HG03045 (cell line): Measurements from ENCODE around the gene KLHDC8B.

Source experiments
- ATAC-seq: cut with Tn5 transposase; IDR thresholded peaks from one replicate; pipeline ENCODE4 v1.9.1; 2021; ENCODE audit warnings: mild to moderate bottlenecking, moderate library complexity; ENCODE audit not compliant: unreplicated experiment

KLHDC8B gene

DNA sequence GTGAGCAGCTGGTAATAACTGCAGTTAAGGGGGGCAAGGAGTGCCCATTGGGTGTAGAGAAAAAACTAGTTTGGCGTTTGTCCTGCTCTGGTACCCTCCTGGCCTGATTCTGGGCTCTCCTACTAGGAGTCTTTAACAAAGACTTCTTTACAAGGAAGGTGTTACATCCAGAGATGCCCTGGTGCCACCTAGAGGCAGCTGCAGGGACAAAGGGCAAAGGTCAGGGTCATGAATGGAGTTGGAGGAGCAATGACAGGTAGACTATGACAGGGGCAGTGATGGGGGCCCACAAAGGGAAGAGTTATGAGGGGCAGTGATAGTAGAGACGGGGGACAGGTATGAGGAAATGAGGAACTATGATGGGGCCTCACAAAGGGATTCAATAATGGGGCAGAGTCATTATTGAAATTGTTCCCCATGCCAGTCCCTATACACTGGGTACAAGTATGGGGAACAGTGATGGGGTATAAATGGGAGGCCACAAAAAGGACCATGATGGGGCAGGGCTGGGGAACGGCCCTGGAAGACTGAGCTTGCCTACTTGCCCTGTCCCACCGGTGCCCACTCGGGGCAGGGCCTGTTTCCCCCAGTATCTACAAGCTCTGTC, 13.2 kb upstream of the KLHDC8B start:
- ATAC-seq, result no peak

DNA sequence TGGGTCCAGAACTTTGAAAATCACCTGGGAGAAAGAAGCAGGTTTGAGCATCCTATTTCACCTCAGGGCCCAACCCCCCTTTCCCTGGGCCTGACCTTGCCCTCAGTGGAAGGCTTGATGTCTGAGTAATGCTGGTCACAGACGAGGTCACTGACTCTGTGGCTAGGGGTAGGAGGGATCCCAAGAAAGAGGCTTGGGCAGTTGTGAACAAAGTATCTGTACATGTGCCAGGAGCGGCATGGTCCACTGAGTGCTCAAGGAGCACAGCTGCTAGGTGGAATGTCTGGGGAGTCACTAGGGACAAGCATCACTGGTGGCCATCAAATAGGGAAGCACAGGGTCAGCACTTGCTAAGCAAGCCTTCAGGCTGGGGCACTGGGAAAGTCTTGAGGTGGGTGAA, 12.6 kb upstream of the KLHDC8B start:
- ATAC-seq, result no peak

DNA sequence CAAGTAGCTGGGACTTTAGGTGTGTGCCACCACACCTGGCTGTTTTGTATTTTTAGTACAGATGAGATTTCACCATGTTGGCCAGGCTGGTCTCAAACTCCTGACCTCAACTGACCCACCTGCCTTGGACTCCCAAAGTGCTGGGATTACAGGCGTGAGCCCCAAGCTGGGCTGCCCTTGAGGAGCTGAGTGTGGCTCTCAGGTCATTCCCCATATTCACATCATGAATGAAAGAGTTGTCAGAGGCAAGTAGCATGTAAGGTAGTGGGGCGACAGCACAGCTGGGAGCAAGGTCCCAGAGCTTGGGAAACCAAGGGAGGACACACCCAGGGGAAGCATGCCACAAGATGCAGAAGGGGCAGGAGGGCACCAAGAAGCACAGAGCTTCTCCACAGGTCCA, 10.2 kb upstream of the KLHDC8B start:
- no peak for ATAC-seq

GRCh38 chr3:49161808-49162530, 9.4 kb upstream of the KLHDC8B start:
- ATAC-seq, result no peak

GRCh38 chr3:49162751-49163419, 8.5 kb upstream of the KLHDC8B start:
- ATAC-seq, result no peak

DNA sequence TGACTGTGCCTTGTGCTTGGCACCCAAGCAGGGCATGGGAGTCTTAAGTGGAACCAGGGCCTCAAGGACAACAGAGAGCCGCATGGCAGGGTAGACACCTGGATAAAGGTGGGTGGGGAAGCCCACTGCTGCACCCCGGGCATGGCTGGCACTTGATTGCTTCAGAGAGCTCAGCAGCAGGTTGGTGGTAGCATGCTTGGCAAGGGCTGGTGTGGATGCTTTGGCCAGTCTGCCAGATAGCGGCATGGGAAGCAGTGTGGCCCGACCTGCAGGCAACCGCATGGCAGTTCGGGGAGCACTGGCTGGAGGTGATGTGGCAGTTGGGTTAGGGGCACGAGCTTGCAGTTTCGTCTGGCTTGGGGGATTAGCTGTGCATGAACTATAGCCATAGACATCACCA, 7.8 kb upstream of the KLHDC8B start:
- no peak for ATAC-seq

DNA sequence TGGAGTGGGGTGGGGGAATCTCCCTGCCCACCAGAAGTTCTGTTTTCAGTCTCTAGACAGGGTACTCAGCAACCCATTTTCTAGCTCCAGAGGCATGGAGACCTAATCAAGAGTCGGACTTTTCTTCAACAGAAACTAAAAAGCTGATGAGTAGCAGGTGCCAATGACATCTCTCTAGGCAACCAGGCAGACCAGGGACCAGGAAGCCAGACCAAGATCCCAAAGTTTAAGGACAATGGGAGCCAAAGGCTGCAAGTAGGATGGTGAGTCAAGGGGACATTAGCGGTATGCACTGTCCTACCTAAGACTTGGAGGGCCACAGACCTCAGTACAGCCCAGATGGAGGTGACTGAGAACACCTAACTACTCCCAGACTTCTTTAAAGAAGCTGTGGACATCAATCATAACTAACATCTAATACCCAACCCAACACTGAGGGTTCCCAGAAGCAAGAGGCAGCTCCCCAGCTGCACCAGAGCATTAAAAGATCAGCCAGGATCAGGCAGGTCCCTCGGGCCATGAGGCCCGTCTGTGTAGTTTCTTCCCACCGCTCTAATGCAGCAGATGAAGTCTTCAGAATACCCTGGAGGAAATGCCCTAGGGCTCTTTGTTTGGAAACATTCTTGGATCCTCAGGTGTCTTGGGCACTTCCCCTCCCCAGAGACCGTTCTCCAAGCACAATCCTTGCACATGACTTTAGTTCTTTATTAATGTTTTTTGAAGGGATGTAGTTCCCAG, 6.2 kb upstream of the KLHDC8B start:
- no peak for ATAC-seq

DNA sequence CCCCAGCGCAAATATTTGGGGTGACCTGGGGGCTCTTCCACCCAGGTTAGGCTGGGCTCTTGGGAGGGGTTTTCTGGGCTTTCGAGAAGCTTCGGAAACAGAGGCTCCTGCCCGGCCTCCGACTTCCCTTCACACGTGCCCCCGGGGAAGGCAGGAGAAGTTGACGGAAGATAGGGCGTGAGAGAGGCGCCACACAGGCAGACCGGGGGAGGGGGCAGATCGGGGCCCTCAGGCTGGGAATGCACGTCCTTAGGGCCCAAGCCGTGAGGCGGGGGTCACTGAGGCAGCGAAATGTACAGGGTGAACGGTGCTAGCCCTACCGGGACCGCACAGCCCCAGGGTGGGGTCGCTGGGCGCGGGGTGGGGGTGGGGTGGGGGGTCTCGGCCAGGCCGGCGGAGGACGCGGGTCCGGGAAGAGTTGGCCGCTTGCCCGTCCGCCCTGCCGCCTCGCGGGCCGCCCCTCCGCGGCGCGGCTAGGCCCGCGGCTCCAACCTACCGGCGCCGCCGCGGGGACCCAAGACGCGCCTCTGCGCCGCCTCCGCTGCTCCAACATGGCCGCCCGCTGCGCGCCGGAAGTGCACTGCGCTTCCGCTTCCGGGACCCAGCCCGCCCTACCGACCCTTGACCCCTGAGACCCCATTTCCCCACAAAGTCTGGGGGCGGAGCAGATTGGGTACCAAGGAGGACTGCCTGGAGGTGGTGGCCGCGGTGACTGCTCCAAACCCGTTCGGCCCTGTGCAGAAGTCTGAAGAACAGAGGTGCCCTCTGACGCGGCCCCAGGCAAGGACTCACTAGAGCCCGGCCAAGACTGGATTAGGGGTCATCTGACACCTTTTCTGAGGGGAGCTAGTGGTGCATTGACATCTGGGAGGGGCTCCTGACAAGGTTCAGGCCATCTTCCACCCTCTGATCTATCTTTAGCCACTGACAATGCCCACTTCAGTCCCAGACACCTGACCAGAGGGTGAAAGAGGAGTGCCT, 5.3 kb upstream of the KLHDC8B start, which contains the start of gene CCDC71:
Gene CCDC71, minus strand, starts transcription at position 561 of the 981 bp plus-strand sequence. CDS start 2,123 bp downstream, outside the sequence.
- ATAC-seq, result no peak

- ATAC-seq, result no peak
These were observed 4.4 kb upstream of the KLHDC8B start for GRCh38 chr3:49166752-49167556.

DNA sequence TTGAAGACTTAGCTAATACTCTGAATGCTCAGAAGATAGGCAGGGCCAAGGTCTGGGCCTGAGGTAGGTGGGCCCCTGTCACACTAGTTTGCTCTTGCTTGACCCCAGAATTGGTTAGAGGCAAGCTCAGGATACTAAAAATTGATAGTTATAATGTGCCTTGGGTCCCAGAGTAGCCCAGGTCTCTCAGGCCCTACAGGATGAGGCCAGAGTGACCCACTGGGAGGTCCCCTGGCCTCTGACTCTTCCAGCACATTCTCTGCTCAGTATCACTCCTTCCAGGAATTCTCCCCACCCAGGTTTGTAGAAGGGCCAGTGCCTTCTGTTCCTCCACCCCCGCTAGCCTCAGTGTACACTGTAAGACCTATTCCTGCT, 667 bp upstream of the KLHDC8B start:
- ATAC-seq, result no peak

- ATAC-seq, result no peak
These were observed 540 bp downstream of the KLHDC8B start for GRCh38 chr3:49171775-49172500.

DNA sequence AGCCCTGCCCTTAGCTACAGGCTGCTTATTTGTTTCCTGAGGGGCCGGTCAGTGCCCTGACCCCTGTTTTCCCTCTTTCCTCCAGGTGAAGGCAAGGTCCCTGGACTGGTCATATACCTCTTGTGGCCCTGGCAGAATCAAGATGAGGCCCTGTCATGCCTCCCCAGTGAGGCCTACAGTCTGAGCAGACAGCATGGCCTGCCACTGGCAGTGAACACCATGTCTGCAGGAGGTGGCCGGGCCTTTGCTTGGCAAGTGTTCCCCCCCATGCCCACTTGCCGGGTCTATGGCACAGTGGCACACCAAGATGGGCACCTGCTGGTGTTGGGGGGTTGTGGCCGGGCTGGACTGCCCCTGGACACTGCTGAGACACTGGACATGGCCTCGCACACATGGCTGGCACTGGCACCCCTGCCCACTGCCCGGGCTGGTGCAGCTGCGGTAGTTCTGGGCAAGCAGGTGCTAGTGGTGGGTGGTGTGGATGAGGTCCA, 1.2 kb downstream of the KLHDC8B start:
- ATAC-seq, result no peak

GRCh38 chr3:49173116-49173791, 1.9 kb downstream of the KLHDC8B start:
- ATAC-seq, result no peak

GRCh38 chr3:49173792-49174170, 2.4 kb downstream of the KLHDC8B start:
- no peak for ATAC-seq

GRCh38 chr3:49174397-49174985, 3.1 kb downstream of the KLHDC8B start:
- no peak for ATAC-seq

DNA sequence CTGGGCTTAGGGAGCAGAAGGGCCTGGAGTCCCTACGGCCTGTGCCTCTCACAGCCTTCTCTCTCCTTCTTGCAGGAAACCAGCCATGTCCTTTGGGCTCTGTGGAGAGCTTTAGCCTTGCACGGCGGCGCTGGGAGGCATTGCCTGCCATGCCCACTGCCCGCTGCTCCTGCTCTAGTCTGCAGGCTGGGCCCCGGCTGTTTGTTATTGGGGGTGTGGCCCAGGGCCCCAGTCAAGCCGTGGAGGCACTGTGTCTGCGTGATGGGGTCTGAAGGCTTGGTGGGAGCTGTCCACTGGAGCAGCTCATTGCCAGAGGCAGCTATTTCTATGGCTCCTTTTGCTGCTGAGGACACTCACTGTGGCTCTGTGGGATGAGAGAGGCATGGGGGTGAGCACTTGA, 4.1 kb downstream of the KLHDC8B start:
- ATAC-seq, result no peak

GRCh38 chr3:49177073-49177472, 5.7 kb downstream of the KLHDC8B start:
- ATAC-seq, result no peak

- no peak for ATAC-seq
These were observed 8.7 kb downstream of the KLHDC8B start for GRCh38 chr3:49180116-49180515.
